Embryonic facial prominence (tissue), 1 donor: ENCODE data around the gene CC2D2A.

Source experiments
- DNase-seq: peaks from one replicate; pipeline ENCODE4 v3.0.0-alpha.2; 2016; ENCODE audit errors: extremely low spot score

CC2D2A gene

GRCh38 chr4:15648600-15648999 is 178.9 kb downstream of the CC2D2A start:
- no peak for DNase-seq

- DNase-seq = no peak
Measured at GRCh38 chr4:15649914-15650545, 180.3 kb downstream of the CC2D2A start.
